GM23248 (cell line): ENCODE results near the gene ADCY1. TPM values are rescaled to one million over a fixed set of nuclear protein-coding genes. Genes with fewer than 3 reads are reported as not detected.
A peak's percentile ranks its signal among the peaks of the same experiment; 100 is the strongest.

Source experiments
- DNase-seq: peaks from one replicate; pipeline ENCODE4 v3.0.0-alpha.2; 2015
- H2AFZ ChIP-seq: fragments of 200-600 bp; sonication (generic); 2 replicates; pipeline ENCODE4 v1.6.1; 2016; ENCODE audit warnings: antibody characterized with exemption
- H3F3A ChIP-seq: fragments of 200-600 bp; sonication (generic); 2 replicates; pipeline ENCODE4 v1.6.1; 2016; ENCODE audit warnings: mild to moderate bottlenecking, antibody characterized with exemption, mixed run types; ENCODE audit not compliant: insufficient read depth
- H3K27ac ChIP-seq: fragments of 200-600 bp; sonication (generic); 2 replicates; pipeline ENCODE4 v1.5.1; 2016; ENCODE audit warnings: mild to moderate bottlenecking
- H3K27me3 ChIP-seq: fragments of 200-600 bp; sonication (generic); replicated peaks from 2 replicates; pipeline ENCODE4 v1.6.1; 2016; ENCODE audit warnings: mild to moderate bottlenecking; ENCODE audit not compliant: insufficient read depth
- H3K36me3 ChIP-seq: fragments of 200-600 bp; sonication (generic); 2 replicates; pipeline ENCODE4 v1.6.1; 2016; ENCODE audit warnings: low read depth, mild to moderate bottlenecking
- H3K4me1 ChIP-seq: fragments of 200-600 bp; sonication (generic); 2 replicates; pipeline ENCODE4 v1.6.1; 2016; ENCODE audit warnings: mild to moderate bottlenecking; ENCODE audit not compliant: insufficient read depth
- H3K4me2 ChIP-seq: fragments of 200-600 bp; sonication (generic); one replicate; pipeline ENCODE4 v1.6.1; 2016; ENCODE audit warnings: mild to moderate bottlenecking; ENCODE audit not compliant: unreplicated experiment
- H3K4me3 ChIP-seq: fragments of 200-600 bp; sonication (generic); 2 replicates; pipeline ENCODE4 v1.5.1; 2016; ENCODE audit warnings: mild to moderate bottlenecking
- H3K79me2 ChIP-seq: fragments of 200-600 bp; sonication (generic); 2 replicates; pipeline ENCODE4 v1.6.1; 2016; ENCODE audit warnings: mild to moderate bottlenecking; ENCODE audit not compliant: insufficient read depth
- H3K9ac ChIP-seq: fragments of 200-600 bp; sonication (generic); 2 replicates; pipeline ENCODE4 v1.6.1; 2016; ENCODE audit warnings: mild to moderate bottlenecking
- H3K9me2 ChIP-seq: fragments of 200-600 bp; sonication (generic); 2 replicates; pipeline ENCODE4 v1.6.1; 2016; ENCODE audit warnings: mixed run types, mild to moderate bottlenecking, moderate library complexity; ENCODE audit not compliant: insufficient read depth
- H3K9me3 ChIP-seq: fragments of 200-600 bp; sonication (generic); one replicate; pipeline ENCODE4 v1.6.1; 2017; ENCODE audit warnings: low read depth
- H4K20me1 ChIP-seq: fragments of 200-600 bp; sonication (generic); 2 replicates; pipeline ENCODE4 v1.6.0; 2016; ENCODE audit not compliant: insufficient read depth
- EZH2 ChIP-seq: fragments of 200-600 bp; sonication (generic); IDR thresholded peaks from 2 replicates; pipeline ENCODE4 v1.6.1; 2018; ENCODE audit warnings: antibody characterized with exemption, mild to moderate bottlenecking; ENCODE audit not compliant: insufficient read depth, poor library complexity, severe bottlenecking
- EZH2phosphoT487 ChIP-seq: fragments of 200-600 bp; sonication (generic); IDR thresholded peaks from 2 replicates; pipeline ENCODE4 v1.6.1; 2018; ENCODE audit warnings: antibody characterized with exemption, moderate library complexity, mild to moderate bottlenecking, low read depth; ENCODE audit not compliant: insufficient read depth
- WGBS, 2 experiments: methylation state at CpG; one replicate each; pipeline ENCODE4 v1.1.6; 2015 to 2017; ENCODE audit warnings: low lambda C conversion rate in 2 of 2, low coverage in 1 of 2; ENCODE audit errors: missing lambda C conversion rate in 2 of 2; 5-methylcytosine and 5-hydroxymethylcytosine counted together
- in situ Hi-C: fragments of 300-500 bp; cut with MboI; formaldehyde crosslinking; loops from 2 replicates; pipeline ENCODE4 v1.15.0; 2020
- polyA plus RNA-seq: library from polyadenylated mRNA; unstranded; fragments of >200 nt; fragmentation: Nextera tagmentation; extraction: Ambion mirVana; gene quantifications from 2 replicates; pipeline ENCODE4 v1.2.1, GENCODE V29; 2016
- total RNA-seq: library from RNA; depleted of rRNA; stranded (reverse); fragments of >200 nt; shearing (Covaris generic); gene quantifications from 2 replicates; pipeline ENCODE4 v1.2.3, GENCODE V29; 2014

ADCY1 gene
- total and polyA plus RNA-seq, 2 experiments from 2014 or later, result 0.11 TPM; not detected in 1

DNA sequence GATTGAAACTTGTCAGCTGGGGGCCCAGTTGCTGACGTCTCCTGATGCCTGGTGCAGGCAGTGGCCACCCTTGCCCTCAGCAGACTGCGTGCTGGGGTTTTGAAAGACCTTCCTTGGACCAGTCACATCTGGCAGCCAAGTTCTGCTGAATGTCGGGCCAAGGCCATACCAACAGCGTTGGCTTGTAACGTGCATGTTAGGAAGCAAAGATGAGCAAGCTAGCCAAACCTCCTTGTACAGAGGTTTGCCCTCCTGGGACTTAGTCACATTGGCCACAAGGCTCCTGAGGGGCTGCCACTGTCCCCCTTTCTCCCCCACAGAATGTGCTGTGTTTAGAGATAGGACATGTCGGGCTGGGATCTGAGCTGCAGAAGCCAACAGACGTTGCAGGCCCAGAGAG lies 49.0 kb downstream of the ADCY1 start:
- H3K79me2 ChIP-seq, result no peaks in the 10 kb centered on the region
- 53 to 56% methylated on average over 7 of the region's 7 CpGs for WGBS, 2 experiments

DNA sequence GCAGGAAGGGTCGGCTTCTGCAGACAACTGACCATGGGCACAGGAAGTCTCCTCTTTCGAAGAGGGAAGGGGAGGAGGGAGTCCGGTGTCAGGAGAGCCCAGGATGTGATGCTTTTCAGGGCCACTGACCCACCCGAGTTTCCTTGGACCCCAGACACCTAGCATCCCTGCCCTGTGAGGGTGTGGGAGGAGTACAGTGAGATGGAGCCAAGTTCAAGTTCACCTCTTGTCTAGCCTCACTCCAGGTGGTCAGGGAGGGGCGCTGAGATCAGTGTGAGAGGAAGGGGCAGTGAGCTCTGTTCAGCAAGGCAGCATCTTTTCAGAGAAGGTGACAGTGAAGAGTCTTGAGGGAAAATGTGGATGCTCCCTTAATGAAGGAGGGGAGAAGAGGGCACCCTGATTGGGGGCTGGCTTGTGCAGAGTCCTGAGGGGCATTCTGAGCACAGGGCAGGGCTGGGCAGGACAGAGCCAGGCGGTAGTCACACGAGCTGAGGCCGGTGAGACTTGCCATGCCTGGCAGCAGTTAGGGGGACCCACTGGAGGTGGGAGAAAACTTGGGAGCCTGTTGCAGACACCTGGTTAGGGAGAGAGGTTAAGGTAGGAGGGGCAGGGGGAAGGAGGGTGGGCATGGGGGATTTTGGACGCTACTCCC lies 49.7 kb downstream of the ADCY1 start:
- 0 out of 2 replicates have a peak, but pooled peaks cover 3% of the 10 kb centered on the region for H3K27me3 ChIP-seq
- H3K4me2 ChIP-seq, result no peak overlapping the region
- H3K9me2 ChIP-seq, result no peaks in the 10 kb centered on the region
- no peaks in the 10 kb centered on the region for H3K79me2 ChIP-seq
- H4K20me1 ChIP-seq, result no peaks in the 10 kb centered on the region
- no peak overlapping the region for H2AFZ ChIP-seq
- H3K36me3 ChIP-seq, result no peaks in the 10 kb centered on the region
- H3K9me3 ChIP-seq, result no peaks in the 10 kb centered on the region
- DNase-seq, result no peak
- no peaks in the 10 kb centered on the region for H3K4me1 ChIP-seq
- no peaks in the 10 kb centered on the region for H3F3A ChIP-seq
- H3K4me3 ChIP-seq, result no peak overlapping the region
- no peak overlapping the region for H3K9ac ChIP-seq
- no peak for TF ChIP-seq EZH2
- TF ChIP-seq EZH2phosphoT487, result no peak
- H3K27ac ChIP-seq, result no peak overlapping the region
- 41 to 42% methylated on average over 9 of the region's 9 CpGs for WGBS, 2 experiments
- in situ Hi-C loops, result no loop called here

More for the DNA sequence above, 49.0 kb downstream of the ADCY1 start:
- H3K4me1 ChIP-seq, result no peaks in the 10 kb centered on the region
- no peaks in the 10 kb centered on the region for H3K9me3 ChIP-seq
- H3K27ac ChIP-seq, result no peak overlapping the region
- H3K9me2 ChIP-seq, result no peaks in the 10 kb centered on the region
- no peak overlapping the region for H3K4me2 ChIP-seq
- no peak overlapping the region for H3K4me3 ChIP-seq
- in situ Hi-C loops, result no loop called here
- H2AFZ ChIP-seq, result no peak overlapping the region
- no peak for DNase-seq
- H3K9ac ChIP-seq, result no peak overlapping the region
- H3K36me3 ChIP-seq, result no peaks in the 10 kb centered on the region
- no peaks in the 10 kb centered on the region for H3F3A ChIP-seq
- H4K20me1 ChIP-seq, result no peaks in the 10 kb centered on the region
- TF ChIP-seq EZH2 (no peak), EZH2phosphoT487 (no peak)
- H3K27me3 ChIP-seq, result 0 out of 2 replicates have a peak, but pooled peaks cover 3% of the 10 kb centered on the region

DNA sequence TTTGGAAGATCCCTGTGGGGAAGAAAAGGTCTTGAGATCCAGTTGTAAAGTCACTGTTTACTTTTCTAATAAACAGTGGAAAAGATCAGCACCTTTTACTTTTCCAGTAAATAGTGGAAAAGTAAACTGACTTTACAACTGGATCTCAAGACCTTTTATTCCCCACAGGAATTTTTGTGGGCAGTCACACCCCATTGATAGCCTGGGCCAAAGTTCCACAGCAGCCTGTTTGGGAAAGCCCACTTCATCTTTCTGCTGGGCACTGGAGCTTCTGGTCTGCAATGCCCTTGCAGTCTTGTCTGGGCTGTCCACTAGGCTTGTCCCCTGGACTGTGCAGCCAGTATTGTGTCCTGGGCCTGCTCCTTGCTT lies 50.2 kb downstream of the ADCY1 start:
- no peaks in the 10 kb centered on the region for H3F3A ChIP-seq
- no peaks in the 10 kb centered on the region for H3K9me2 ChIP-seq
- no peaks in the 10 kb centered on the region for H3K36me3 ChIP-seq
- 0 out of 2 replicates have a peak, but pooled peaks cover 3% of the 10 kb centered on the region for H3K27me3 ChIP-seq
- no peaks in the 10 kb centered on the region for H3K79me2 ChIP-seq
- no peak for TF ChIP-seq EZH2phosphoT487
- TF ChIP-seq EZH2, result no peak
- H3K9ac ChIP-seq, result no peak overlapping the region
- no peak overlapping the region for H3K4me2 ChIP-seq
- H3K4me3 ChIP-seq, result no peak overlapping the region
- H3K27ac ChIP-seq, result no peak overlapping the region
- DNase-seq, result no peak
- H4K20me1 ChIP-seq, result no peaks in the 10 kb centered on the region
- in situ Hi-C loops, result no loop called here
- H3K9me3 ChIP-seq, result no peaks in the 10 kb centered on the region
- H3K4me1 ChIP-seq, result no peaks in the 10 kb centered on the region
- no peak overlapping the region for H2AFZ ChIP-seq

DNA sequence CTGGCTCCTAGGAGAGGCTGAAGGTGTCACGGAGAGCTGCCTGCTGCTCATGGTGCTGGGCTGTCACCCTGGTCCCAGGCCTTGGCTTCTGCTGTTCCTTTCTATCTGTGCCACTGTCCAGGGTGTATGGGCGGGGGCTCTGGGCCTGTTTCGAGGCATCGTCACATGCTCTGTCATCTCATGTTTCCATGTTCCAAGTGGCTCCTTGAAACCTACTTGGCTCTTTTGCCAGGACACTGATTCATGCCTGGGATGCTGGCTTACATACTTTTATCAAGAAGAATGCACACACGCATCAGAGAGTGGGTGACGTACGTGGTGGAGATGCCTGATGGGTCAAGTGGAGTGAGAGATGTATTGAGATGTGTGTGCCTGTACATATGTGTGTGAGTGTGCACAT lies 50.9 kb downstream of the ADCY1 start:
- Histone ChIP-seq H3K4me2 (no peak overlapping the region), H3K4me3 (no peak overlapping the region), H2AFZ (no peak overlapping the region), H3K27ac (no peak overlapping the region), H3F3A (no peaks in the 10 kb centered on the region), H3K9ac (no peak overlapping the region), H3K4me1 (no peaks in the 10 kb centered on the region), H3K36me3 (no peaks in the 10 kb centered on the region), H3K79me2 (no peaks in the 10 kb centered on the region), H3K9me3 (no peaks in the 10 kb centered on the region), H3K9me2 (no peaks in the 10 kb centered on the region), H3K27me3 (0 out of 2 replicates have a peak, but pooled peaks cover 3% of the 10 kb centered on the region), H4K20me1 (no peaks in the 10 kb centered on the region)
- 14 to 16% methylated on average over 7 of the region's 7 CpGs for WGBS, 2 experiments
- in situ Hi-C loops, result no loop called here
- TF ChIP-seq EZH2 (no peak), EZH2phosphoT487 (no peak)
- DNase-seq, result peak; percentile 61
